HG03521 (cell line): ENCODE data around the gene GRHL1.
"Not testable (repeated sequence)": the region's sequence is repeated elsewhere in the genome, so short reads cannot be mapped to it uniquely, and the experiment has no call there.

Experiments
- ATAC-seq: cut with Tn5 transposase; IDR thresholded peaks from one replicate; pipeline ENCODE4 v1.9.1; 2021; ENCODE audit warnings: mild to moderate bottlenecking, moderate library complexity; ENCODE audit not compliant: unreplicated experiment

Gene GRHL1

GRCh38 chr2:10019602-10020400 lies 68.3 kb downstream of the GRHL1 start:
- ATAC-seq: no peak

- ATAC-seq: no peak
Measured at GRCh38 chr2:10022041-10022421, 70.5 kb downstream of the GRHL1 start.

GRCh38 chr2:10022445-10022844 lies 71.0 kb downstream of the GRHL1 start:
- no peak for ATAC-seq

GRCh38 chr2:10022966-10023662 lies 71.6 kb downstream of the GRHL1 start:
- ATAC-seq: no peak

GRCh38 chr2:10026940-10027569 lies 75.6 kb downstream of the GRHL1 start:
- no peak for ATAC-seq

GRCh38 chr2:10027660-10028330 lies 76.3 kb downstream of the GRHL1 start:
- ATAC-seq: no peak

- ATAC-seq: no peak
Measured at GRCh38 chr2:10028407-10028987, 77.0 kb downstream of the GRHL1 start.

GRCh38 chr2:10028988-10029874 lies 77.7 kb downstream of the GRHL1 start:
- ATAC-seq: no peak

GRCh38 chr2:10029875-10030223 lies 78.4 kb downstream of the GRHL1 start:
- no peak for ATAC-seq

- no peak for ATAC-seq
Measured at GRCh38 chr2:10030311-10030736, 78.8 kb downstream of the GRHL1 start.

GRCh38 chr2:10030798-10031197 lies 79.3 kb downstream of the GRHL1 start:
- ATAC-seq: not testable (repeated sequence)

GRCh38 chr2:10031886-10032745 lies 80.6 kb downstream of the GRHL1 start:
- no peak for ATAC-seq

- no peak for ATAC-seq
Measured at GRCh38 chr2:10032746-10033105, 81.2 kb downstream of the GRHL1 start.

GRCh38 chr2:10033251-10034006 lies 81.9 kb downstream of the GRHL1 start:
- ATAC-seq: no peak

GRCh38 chr2:10034333-10035052 lies 83.0 kb downstream of the GRHL1 start:
- no peak for ATAC-seq

GRCh38 chr2:10035053-10035422 lies 83.5 kb downstream of the GRHL1 start:
- ATAC-seq: no peak

- ATAC-seq: no peak
Measured at GRCh38 chr2:10035633-10036032, 84.1 kb downstream of the GRHL1 start.
